H1 (cell line): ENCODE data around the gene CAPN15. TPM values are rescaled to one million over a fixed set of nuclear protein-coding genes. Genes with fewer than 3 reads are reported as not detected.

ENCODE experiments used
- CHD2 ChIP-seq: IDR thresholded peaks from 2 replicates; pipeline ENCODE4 v1.6.1; 2012; ENCODE audit warnings: low read length, improper control_type of control experiment
- EP300 ChIP-seq, 2 experiments: IDR thresholded peaks; 1 replicate in 1 of 2; 2 replicates in 1 of 2; pipeline ENCODE4 v1.6.1; 2011 to 2012; ENCODE audit warnings: low read depth in 2 of 2, low read length in 2 of 2, mild to moderate bottlenecking in 2 of 2, borderline replicate concordance in 1 of 2, inconsistent platforms in 1 of 2, moderate library complexity in 1 of 2
- KDM1A ChIP-seq: fragments of 200-600, 300-600 bp; sonication (generic); IDR thresholded peaks from 2 replicates; pipeline ENCODE4 v1.7.1; 2016; ENCODE audit warnings: mild to moderate bottlenecking, low read length, borderline replicate concordance
- NRF1 ChIP-seq: IDR thresholded peaks from 2 replicates; pipeline ENCODE4 v1.6.1; 2011; ENCODE audit warnings: mild to moderate bottlenecking, low read depth, low read length, improper control_type of control experiment
- polyA plus RNA-seq, 7 experiments: library from polyadenylated mRNA; depleted of rRNA in 3 of 7; stranded (reverse) in 5 of 7; unstranded in 2 of 7; fragments of >200 nt in 5 of 7; fragments of 200-250 nt in 2 of 7; gene quantifications; 1 replicate in 5 of 7; 2 replicates in 1 of 7; 4 replicates in 1 of 7; pipeline versions ENCODE4 v1.2.1 to v1.2.3, GENCODE V29; 2011 to 2013; ENCODE audit warnings: missing spikeins in 2 of 7, mixed read lengths in 2 of 7
- total RNA-seq: library from RNA; stranded (reverse); fragmentation: NEBNext Ultra II Directional; extraction: Animal tissue kit (Norgen Biotek cat#: 25700); gene quantifications from 2 replicates; pipeline ENCODE4 v1.2.1, GENCODE V29; 2021
- TF ChIP-seq, protein P1 (sequence below): IDR thresholded peaks from 2 replicates; pipeline ENCODE4 v1.6.1; 2011; ENCODE audit warnings: low read length, improper control_type of control experiment

CAPN15 gene
- total and polyA plus RNA-seq, 2 of the 8 experiments (the other 6 are each of a cell fraction or from before 2014, with no cell fraction given): 38.9 to 76.9 TPM

DNA sequence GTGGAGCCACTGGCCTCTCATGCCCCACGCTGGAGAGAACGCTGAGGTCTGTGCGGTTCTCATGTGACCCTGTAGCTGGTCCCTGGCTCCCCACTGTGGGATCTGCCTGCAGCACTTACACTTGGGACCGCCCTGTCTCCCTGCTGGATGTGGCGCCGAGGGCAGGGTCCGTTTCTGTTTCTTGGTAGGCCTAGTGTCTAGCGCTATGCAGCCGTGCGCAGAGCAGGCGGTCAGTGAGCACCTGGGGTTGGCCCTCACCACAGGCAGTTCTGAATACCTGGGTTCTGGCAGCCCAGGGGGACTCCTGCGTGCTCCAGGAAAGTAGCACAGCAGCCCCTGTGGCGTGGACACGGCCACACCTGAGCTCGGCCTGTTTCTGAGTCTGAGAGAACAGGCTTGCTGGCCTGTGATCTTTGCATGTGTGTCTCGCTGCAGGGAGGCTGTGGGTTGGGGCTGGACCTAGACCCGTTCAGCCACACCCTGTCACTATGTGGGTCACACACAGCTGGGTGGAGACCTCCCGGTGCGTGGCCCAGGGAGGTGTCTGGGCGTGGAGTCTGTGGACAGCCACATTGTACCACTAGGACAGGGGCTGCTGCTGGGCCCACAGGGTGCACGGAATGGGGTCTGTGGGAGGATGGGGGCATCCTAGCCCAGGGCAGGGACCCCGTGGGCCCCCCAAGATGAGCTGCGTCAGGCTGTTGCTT, 2.8 kb downstream of the CAPN15 start (continued):
- TF ChIP-seq KDM1A (no peak), CHD2 (no peak), NRF1 (no peak), EP300 (IDR thresholded peaks at IDR 0.05; ENCODE audit: borderline replicate concordance in 1 of 2, low read depth in 2 of 2, low read length in 2 of 2) (no peak)
- TF ChIP-seq, protein P1, sequence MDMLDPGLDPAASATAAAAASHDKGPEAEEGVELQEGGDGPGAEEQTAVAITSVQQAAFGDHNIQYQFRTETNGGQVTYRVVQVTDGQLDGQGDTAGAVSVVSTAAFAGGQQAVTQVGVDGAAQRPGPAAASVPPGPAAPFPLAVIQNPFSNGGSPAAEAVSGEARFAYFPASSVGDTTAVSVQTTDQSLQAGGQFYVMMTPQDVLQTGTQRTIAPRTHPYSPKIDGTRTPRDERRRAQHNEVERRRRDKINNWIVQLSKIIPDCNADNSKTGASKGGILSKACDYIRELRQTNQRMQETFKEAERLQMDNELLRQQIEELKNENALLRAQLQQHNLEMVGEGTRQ: no peak
